Measurements from ENCODE around the gene TMEM139. TPM values are rescaled to one million over a fixed set of nuclear protein-coding genes. Genes with fewer than 3 reads are reported as not detected.

The TMEM139 gene
- total RNA-seq, 4 donors from 2014 or later: 1.1 to 3.8 (median 1.6) TPM; not detected in 1

- ATAC-seq (ENCODE audit: low FRiP score) (no peak), DNase-seq (ENCODE audit: low spot score) (no peak)
- TF ChIP-seq CTCF (IDR thresholded peaks at IDR 0.05): no peak
Observed at GRCh38 chr7:143296686-143297085, 11.9 kb downstream of the TMEM139 start.

- no peak for TF ChIP-seq CTCF (IDR thresholded peaks at IDR 0.05)
- no peak for DNase-seq (ENCODE audit: low spot score)
- no peak for ATAC-seq (ENCODE audit: low FRiP score)
Observed at GRCh38 chr7:143299346-143299745, 14.6 kb downstream of the TMEM139 start.

GRCh38 chr7:143299840-143300239 is 15.1 kb downstream of the TMEM139 start:
- TF ChIP-seq CTCF (IDR thresholded peaks at IDR 0.05): no peak
- ATAC-seq (ENCODE audit: low FRiP score): no peak
- DNase-seq (ENCODE audit: low spot score): no peak

- no peak for ATAC-seq (ENCODE audit: low FRiP score)
- no peak for TF ChIP-seq CTCF (IDR thresholded peaks at IDR 0.05)
- DNase-seq (ENCODE audit: low spot score): no peak
Observed at GRCh38 chr7:143300959-143301935, 16.5 kb downstream of the TMEM139 start.

- TF ChIP-seq CTCF (IDR thresholded peaks at IDR 0.05): no peak
- DNase-seq (ENCODE audit: low spot score) (no peak), ATAC-seq (ENCODE audit: low FRiP score) (no peak)
Observed at GRCh38 chr7:143303733-143304132, 19.0 kb downstream of the TMEM139 start.

- ATAC-seq (ENCODE audit: low FRiP score): no peak
- no peak for DNase-seq (ENCODE audit: low spot score)
- no peak for TF ChIP-seq CTCF (IDR thresholded peaks at IDR 0.05)
Observed at GRCh38 chr7:143304938-143305337, 20.2 kb downstream of the TMEM139 start.
